SK-N-SH (cell line): ENCODE measurements around the gene FAM169A.

Experiments used
- FOXM1 ChIP-seq: IDR thresholded peaks from 2 replicates; pipeline ENCODE4 v1.4.0; 2012; ENCODE audit warnings: low read depth, mild to moderate bottlenecking
- POLR2AphosphoS5 ChIP-seq: IDR thresholded peaks from 2 replicates; pipeline ENCODE4 v1.6.1; 2012; ENCODE audit warnings: low read depth, low read length
- RAD21 ChIP-seq: IDR thresholded peaks from 2 replicates; pipeline ENCODE4 v1.6.1; 2012; ENCODE audit warnings: mild to moderate bottlenecking, low read length
- TF ChIP-seq, protein P1 (sequence below): fragments of 200-600 bp; sonication (generic); IDR thresholded peaks from 2 replicates; pipeline ENCODE4 v1.6.1; 2017; ENCODE audit warnings: antibody characterized with exemption, mild to moderate bottlenecking, moderate library complexity

DNA sequence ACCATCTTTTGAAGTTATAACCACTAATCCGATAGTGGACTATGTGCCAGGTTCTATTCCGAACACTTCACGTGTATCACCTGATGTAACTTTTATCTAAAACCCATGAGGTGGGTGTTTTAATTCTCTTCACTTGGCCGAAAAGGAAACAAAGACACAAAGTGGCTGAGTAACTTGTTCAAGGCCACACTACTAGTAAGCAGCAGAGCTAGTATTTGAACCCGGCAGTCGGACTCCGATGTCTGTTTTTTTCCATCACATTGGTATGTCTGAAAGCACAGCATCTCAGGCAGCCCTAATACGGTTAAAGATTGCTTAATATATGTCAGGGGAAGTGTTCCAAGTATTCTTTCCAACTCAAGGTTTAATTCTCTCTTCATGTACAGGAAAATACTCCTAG, 16.2 kb downstream of the FAM169A start:
- TF ChIP-seq, protein P1, sequence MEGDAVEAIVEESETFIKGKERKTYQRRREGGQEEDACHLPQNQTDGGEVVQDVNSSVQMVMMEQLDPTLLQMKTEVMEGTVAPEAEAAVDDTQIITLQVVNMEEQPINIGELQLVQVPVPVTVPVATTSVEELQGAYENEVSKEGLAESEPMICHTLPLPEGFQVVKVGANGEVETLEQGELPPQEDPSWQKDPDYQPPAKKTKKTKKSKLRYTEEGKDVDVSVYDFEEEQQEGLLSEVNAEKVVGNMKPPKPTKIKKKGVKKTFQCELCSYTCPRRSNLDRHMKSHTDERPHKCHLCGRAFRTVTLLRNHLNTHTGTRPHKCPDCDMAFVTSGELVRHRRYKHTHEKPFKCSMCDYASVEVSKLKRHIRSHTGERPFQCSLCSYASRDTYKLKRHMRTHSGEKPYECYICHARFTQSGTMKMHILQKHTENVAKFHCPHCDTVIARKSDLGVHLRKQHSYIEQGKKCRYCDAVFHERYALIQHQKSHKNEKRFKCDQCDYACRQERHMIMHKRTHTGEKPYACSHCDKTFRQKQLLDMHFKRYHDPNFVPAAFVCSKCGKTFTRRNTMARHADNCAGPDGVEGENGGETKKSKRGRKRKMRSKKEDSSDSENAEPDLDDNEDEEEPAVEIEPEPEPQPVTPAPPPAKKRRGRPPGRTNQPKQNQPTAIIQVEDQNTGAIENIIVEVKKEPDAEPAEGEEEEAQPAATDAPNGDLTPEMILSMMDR, result no peak
- no peak for TF ChIP-seq POLR2AphosphoS5
- no peak for TF ChIP-seq FOXM1
- no peak for TF ChIP-seq RAD21
